ENCODE results near the gene SNX18.

SNX18 gene

GRCh38 chr5:54540286-54540685, 22.7 kb downstream of the SNX18 start:
- no peak for FAIRE-seq
- TF ChIP-seq CTCF (IDR thresholded peaks at IDR 0.05; ENCODE audit: insufficient read depth, missing control alignments), result no peak

GRCh38 chr5:54541823-54542783, 24.5 kb downstream of the SNX18 start:
- DNase-seq (ENCODE audit: insufficient read length, low spot score) (no peak), FAIRE-seq (no peak)
- no peak for TF ChIP-seq CTCF (IDR thresholded peaks at IDR 0.05; ENCODE audit: insufficient read depth, missing control alignments)

More at GRCh38 chr5:54540286-54540685, 22.7 kb downstream of the SNX18 start:
- DNase-seq (ENCODE audit: insufficient read length, low spot score), result no peak

GRCh38 chr5:54544044-54544443, 26.5 kb downstream of the SNX18 start:
- no peak for FAIRE-seq
- TF ChIP-seq CTCF (IDR thresholded peaks at IDR 0.05; ENCODE audit: insufficient read depth, missing control alignments), result no peak
- no peak for DNase-seq (ENCODE audit: insufficient read length, low spot score)

GRCh38 chr5:54545796-54546195, 28.2 kb downstream of the SNX18 start:
- TF ChIP-seq CTCF (IDR thresholded peaks at IDR 0.05; ENCODE audit: insufficient read depth, missing control alignments), result no peak
- DNase-seq (ENCODE audit: insufficient read length, low spot score), result no peak
- FAIRE-seq, result no peak

GRCh38 chr5:54547711-54548250, 30.2 kb downstream of the SNX18 start:
- DNase-seq (ENCODE audit: insufficient read length, low spot score) (no peak), FAIRE-seq (no peak)
- TF ChIP-seq CTCF (IDR thresholded peaks at IDR 0.05; ENCODE audit: insufficient read depth, missing control alignments), result no peak

- TF ChIP-seq CTCF (IDR thresholded peaks at IDR 0.05; ENCODE audit: insufficient read depth, missing control alignments), result no peak
- no peak for FAIRE-seq
- no peak for DNase-seq (ENCODE audit: insufficient read length, low spot score)
Measured at GRCh38 chr5:54548565-54548964, 31.0 kb downstream of the SNX18 start.

GRCh38 chr5:54551292-54551691, 33.7 kb downstream of the SNX18 start:
- no peak for DNase-seq (ENCODE audit: insufficient read length, low spot score)
- no peak for TF ChIP-seq CTCF (IDR thresholded peaks at IDR 0.05; ENCODE audit: insufficient read depth, missing control alignments)
- FAIRE-seq, result no peak

All from D721Med (cell line).